CD4-positive, alpha-beta memory T cell (primary cell): ENCODE data around the gene LRRC55. TPM values are rescaled to one million over a fixed set of nuclear protein-coding genes. Genes with fewer than 3 reads are reported as not detected.

ENCODE experiments used
- CTCF ChIA-PET: fragments of 350-600 bp; sonication (Branson Sonifier 250); formaldehyde crosslinking; loops from one replicate; lab custom pipeline; 2021; ENCODE audit warnings: inconsistent platforms; ENCODE audit not compliant: partially characterized antibody; lab: Charles Lee
- POLR2A ChIA-PET: fragments of 350-600 bp; sonication (Branson Sonifier 250); formaldehyde crosslinking; loops from one replicate; lab custom pipeline; 2021; ENCODE audit not compliant: partially characterized antibody; lab: Charles Lee
- DNase-seq, 5 donors: peaks; one replicate each; pipeline versions ENCODE4 v3.0.0 to v3.0.0-alpha.2; 2020 to 2022; ENCODE audit warnings: mixed read lengths in 1 of 5
- H3K27ac ChIP-seq: one replicate; pipeline ENCODE4 v1.7.0; 2013; ENCODE audit warnings: low read depth, low read length
- H3K27me3 ChIP-seq: 2 replicates; pipeline ENCODE4 v1.7.0; 2013; ENCODE audit warnings: mild to moderate bottlenecking, low read length, moderate library complexity; ENCODE audit not compliant: insufficient read depth
- H3K36me3 ChIP-seq: 2 replicates; pipeline ENCODE4 v1.7.0; 2013; ENCODE audit warnings: mild to moderate bottlenecking, low read length, moderate library complexity; ENCODE audit not compliant: insufficient read depth
- H3K4me1 ChIP-seq: 2 replicates; pipeline ENCODE4 v1.7.0; 2013; ENCODE audit warnings: mild to moderate bottlenecking, low read length, moderate library complexity; ENCODE audit not compliant: insufficient read depth
- H3K4me3 ChIP-seq, 2 donors: one replicate each; pipeline ENCODE4 v1.7.0; 2013; ENCODE audit warnings: low read length in 2 of 2, mild to moderate bottlenecking in 1 of 2
- H3K9me3 ChIP-seq, 2 donors: one replicate each; pipeline ENCODE4 v1.7.0; 2013; ENCODE audit warnings: low read length in 2 of 2, control low read depth in 1 of 2; ENCODE audit not compliant: control insufficient read depth in 1 of 2
- H3K27ac Mint-ChIP-seq, 7 donors: one replicate each; pipeline ENCODE4 v1.8.0; 2020 to 2021; ENCODE audit warnings: mixed read lengths in 7 of 7, mild to moderate bottlenecking in 6 of 7, inconsistent platforms in 3 of 7, moderate library complexity in 3 of 7
- H3K27me3 Mint-ChIP-seq, 2 donors: one replicate each; pipeline ENCODE4 v1.8.0; 2020 to 2021; ENCODE audit warnings: mixed read lengths in 2 of 2
- H3K36me3 Mint-ChIP-seq, 2 donors: one replicate each; pipeline ENCODE4 v1.8.0; 2020 to 2021; ENCODE audit warnings: mixed read lengths in 2 of 2, inconsistent platforms in 1 of 2, mild to moderate bottlenecking in 1 of 2
- H3K4me1 Mint-ChIP-seq, 4 donors: one replicate each; pipeline ENCODE4 v1.8.0; 2020 to 2021; ENCODE audit warnings: mixed read lengths in 4 of 4, mild to moderate bottlenecking in 1 of 4
- H3K4me3 Mint-ChIP-seq, 8 donors: one replicate each; pipeline ENCODE4 v1.8.0; 2020 to 2021; ENCODE audit warnings: mixed read lengths in 8 of 8, mild to moderate bottlenecking in 7 of 8, moderate library complexity in 6 of 8, inconsistent platforms in 3 of 8
- H3K9me3 Mint-ChIP-seq, 8 donors: one replicate each; pipeline ENCODE4 v1.8.0; 2020 to 2021; ENCODE audit warnings: mixed read lengths in 8 of 8, mild to moderate bottlenecking in 5 of 8, inconsistent platforms in 3 of 8, moderate library complexity in 1 of 8
- intact Hi-C: fragments of 100-400 bp; cut with micrococcal nuclease; formaldehyde crosslinking; loops from one replicate; pipeline ENCODE4 v1.15.1; 2023
- polyA plus RNA-seq, 2 donors: library from polyadenylated mRNA; unstranded; fragments of 300-500 nt; fragmentation: Illumina TruSeq; gene quantifications; one replicate each; pipeline ENCODE4 v1.2.3, GENCODE V29; 2021
- total RNA-seq, 2 experiments: library from RNA; stranded (reverse); gene quantifications; one replicate each; pipeline ENCODE4 v1.2.3, GENCODE V29; 2021

The LRRC55 gene
- total and polyA plus RNA-seq, 4 experiments from 2014 or later = not detected

GRCh38 chr11:57144075-57144474, 37.7 kb upstream of the LRRC55 start:
- DNase-seq = no peak
- H3K27ac Mint-ChIP-seq = no peak overlapping the region
- POLR2A ChIA-PET = no interaction called here
- H3K4me3 ChIP-seq = no peak overlapping the region
- peaks cover 0 to 6% (median 0%) of the 10 kb centered on the region in 8 donors for H3K9me3 Mint-ChIP-seq
- no peaks in the 10 kb centered on the region for H3K9me3 ChIP-seq
- intact Hi-C loops = no loop called here
- no peaks in the 10 kb centered on the region for H3K4me1 Mint-ChIP-seq
- H3K27ac ChIP-seq = no peak overlapping the region
- peaks cover 5 to 7% of the 10 kb centered on the region in 2 donors for H3K27me3 Mint-ChIP-seq
- no peaks in the 10 kb centered on the region for H3K27me3 ChIP-seq
- H3K36me3 Mint-ChIP-seq = no peaks in the 10 kb centered on the region
- H3K4me3 Mint-ChIP-seq = no peak overlapping the region
- no peaks in the 10 kb centered on the region for H3K36me3 ChIP-seq
- no peaks in the 10 kb centered on the region for H3K4me1 ChIP-seq
- CTCF ChIA-PET = no interaction called here

GRCh38 chr11:57144531-57145320, 37.0 kb upstream of the LRRC55 start:
- peak in 1 of 5 donors; percentile 24 for DNase-seq
- H3K27me3 ChIP-seq = no peaks in the 10 kb centered on the region
- H3K9me3 ChIP-seq = no peaks in the 10 kb centered on the region
- no peak overlapping the region for H3K4me3 ChIP-seq
- no peaks in the 10 kb centered on the region for H3K36me3 ChIP-seq
- ChIA-PET POLR2A (no interaction called here), CTCF (no interaction called here)
- Mint-ChIP-seq H3K4me3 (no peak overlapping the region), H3K36me3 (no peaks in the 10 kb centered on the region), H3K9me3 (peaks cover 0 to 6% (median 0%) of the 10 kb centered on the region in 8 donors), H3K4me1 (no peaks in the 10 kb centered on the region), H3K27ac (no peak overlapping the region), H3K27me3 (peaks cover 5 to 7% of the 10 kb centered on the region in 2 donors)
- no peak overlapping the region for H3K27ac ChIP-seq
- intact Hi-C loops = no loop called here
- no peaks in the 10 kb centered on the region for H3K4me1 ChIP-seq

- intact Hi-C loops = no loop called here
- Mint-ChIP-seq H3K27ac (peak overlapping the region in 1 of 7 donors; percentile 3), H3K9me3 (peaks cover 0 to 6% (median 0%) of the 10 kb centered on the region in 8 donors), H3K4me1 (no peaks in the 10 kb centered on the region), H3K4me3 (no peak overlapping the region), H3K27me3 (peaks cover 7% of the 10 kb centered on the region in 2 donors), H3K36me3 (no peaks in the 10 kb centered on the region)
- ChIA-PET POLR2A (no interaction called here), CTCF (no interaction called here)
- no peaks in the 10 kb centered on the region for H3K9me3 ChIP-seq
- H3K4me3 ChIP-seq = no peak overlapping the region
- no peaks in the 10 kb centered on the region for H3K36me3 ChIP-seq
- H3K4me1 ChIP-seq = no peaks in the 10 kb centered on the region
- DNase-seq = no peak
- no peak overlapping the region for H3K27ac ChIP-seq
- no peaks in the 10 kb centered on the region for H3K27me3 ChIP-seq
Observed at GRCh38 chr11:57146301-57146700, 35.5 kb upstream of the LRRC55 start.

GRCh38 chr11:57148621-57149020, 33.1 kb upstream of the LRRC55 start:
- H3K27ac Mint-ChIP-seq = no peak overlapping the region

GRCh38 chr11:57150454-57150917, 31.3 kb upstream of the LRRC55 start:
- Mint-ChIP-seq H3K27ac (no peak overlapping the region), H3K9me3 (peaks cover 0 to 6% (median 0%) of the 10 kb centered on the region in 8 donors), H3K4me3 (no peak overlapping the region), H3K27me3 (peaks cover 2 to 8% of the 10 kb centered on the region in 2 donors), H3K4me1 (no peaks in the 10 kb centered on the region), H3K36me3 (no peaks in the 10 kb centered on the region)
- ChIA-PET POLR2A (no interaction called here), CTCF (no interaction called here)
- Histone ChIP-seq H3K27me3 (no peaks in the 10 kb centered on the region), H3K4me1 (no peaks in the 10 kb centered on the region), H3K9me3 (no peaks in the 10 kb centered on the region), H3K27ac (no peak overlapping the region), H3K4me3 (no peak overlapping the region), H3K36me3 (no peaks in the 10 kb centered on the region)
- no peak for DNase-seq
- intact Hi-C loops = no loop called here

More at GRCh38 chr11:57148621-57149020, 33.1 kb upstream of the LRRC55 start:
- Histone ChIP-seq H3K36me3 (no peaks in the 10 kb centered on the region), H3K27me3 (no peaks in the 10 kb centered on the region), H3K4me1 (no peaks in the 10 kb centered on the region), H3K9me3 (no peaks in the 10 kb centered on the region), H3K4me3 (no peak overlapping the region), H3K27ac (no peak overlapping the region)
- POLR2A ChIA-PET = no interaction called here
- H3K27me3 Mint-ChIP-seq = peaks cover 6 to 7% of the 10 kb centered on the region in 2 donors
- no peaks in the 10 kb centered on the region for H3K36me3 Mint-ChIP-seq
- H3K4me1 Mint-ChIP-seq = no peaks in the 10 kb centered on the region
- no peak overlapping the region for H3K4me3 Mint-ChIP-seq
- CTCF ChIA-PET = no interaction called here
- H3K9me3 Mint-ChIP-seq = peaks cover 0 to 6% (median 0%) of the 10 kb centered on the region in 8 donors
- no peak for DNase-seq
- intact Hi-C loops = no loop called here

- CTCF ChIA-PET = no interaction called here
- peaks cover 7 to 13% of the 10 kb centered on the region in 2 donors for H3K27me3 Mint-ChIP-seq
- no peak overlapping the region for H3K27ac Mint-ChIP-seq
- H3K9me3 Mint-ChIP-seq = peaks cover 0 to 6% (median 0%) of the 10 kb centered on the region in 8 donors
- no peaks in the 10 kb centered on the region for H3K4me1 Mint-ChIP-seq
- Histone ChIP-seq H3K27ac (no peak overlapping the region), H3K9me3 (no peaks in the 10 kb centered on the region), H3K36me3 (no peaks in the 10 kb centered on the region), H3K4me3 (no peak overlapping the region), H3K27me3 (no peaks in the 10 kb centered on the region), H3K4me1 (no peaks in the 10 kb centered on the region)
- no peaks in the 10 kb centered on the region for H3K36me3 Mint-ChIP-seq
- POLR2A ChIA-PET = no interaction called here
- no peak for DNase-seq
- no peak overlapping the region for H3K4me3 Mint-ChIP-seq
- intact Hi-C loops = no loop called here
Observed at GRCh38 chr11:57152134-57152533, 29.6 kb upstream of the LRRC55 start.

GRCh38 chr11:57153448-57153847, 28.3 kb upstream of the LRRC55 start:
- Histone ChIP-seq H3K9me3 (no peaks in the 10 kb centered on the region), H3K4me3 (no peak overlapping the region), H3K36me3 (no peaks in the 10 kb centered on the region), H3K27me3 (no peaks in the 10 kb centered on the region), H3K4me1 (no peaks in the 10 kb centered on the region), H3K27ac (no peak overlapping the region)
- no peaks in the 10 kb centered on the region for H3K36me3 Mint-ChIP-seq
- no peak overlapping the region for H3K4me3 Mint-ChIP-seq
- H3K9me3 Mint-ChIP-seq = no peaks in the 10 kb centered on the region
- intact Hi-C loops = no loop called here
- peaks cover 7 to 13% of the 10 kb centered on the region in 2 donors for H3K27me3 Mint-ChIP-seq
- ChIA-PET POLR2A (no interaction called here), CTCF (no interaction called here)
- no peak for DNase-seq
- no peak overlapping the region for H3K27ac Mint-ChIP-seq
- no peaks in the 10 kb centered on the region for H3K4me1 Mint-ChIP-seq
